Measurements from ENCODE around the gene DCANP1.

DCANP1 gene

GRCh38 chr5:135457424-135458071 is 10.4 kb upstream of the DCANP1 start:
- H3K4me1 ChIP-seq (ENCODE audit: control insufficient read depth in 1 of 2, insufficient read depth in 2 of 2, low read length in 2 of 2) = peaks cover 0 to 7% of the 10 kb centered on the region in 2 donors
- H3K27me3 ChIP-seq (ENCODE audit: control insufficient read depth in 1 of 2, insufficient read depth in 2 of 2, low read length in 2 of 2) = no peaks in the 10 kb centered on the region
- no peak overlapping the region for H3K9ac ChIP-seq (ENCODE audit: low read depth in 1 of 2, low read length in 2 of 2)
- no peak overlapping the region for H3K27ac ChIP-seq (ENCODE audit: low read depth, low read length)
- no peak overlapping the region for H3K4me3 ChIP-seq (ENCODE audit: low read depth in 1 of 2, low read length in 2 of 2)
- no peaks in the 10 kb centered on the region for H3K9me3 ChIP-seq (ENCODE audit: control insufficient read depth in 1 of 2, low read length in 2 of 2)
- no peaks in the 10 kb centered on the region for H3K36me3 ChIP-seq (ENCODE audit: control insufficient read depth in 1 of 2, insufficient read depth in 2 of 2, low read length in 2 of 2)

GRCh38 chr5:135456238-135457099 is 9.3 kb upstream of the DCANP1 start:
- Histone ChIP-seq H3K9ac (ENCODE audit: low read depth in 1 of 2, low read length in 2 of 2) (no peak overlapping the region), H3K36me3 (ENCODE audit: control insufficient read depth in 1 of 2, insufficient read depth in 2 of 2, low read length in 2 of 2) (no peaks in the 10 kb centered on the region), H3K4me3 (ENCODE audit: low read depth in 1 of 2, low read length in 2 of 2) (no peak overlapping the region), H3K27me3 (ENCODE audit: control insufficient read depth in 1 of 2, insufficient read depth in 2 of 2, low read length in 2 of 2) (no peaks in the 10 kb centered on the region), H3K4me1 (ENCODE audit: control insufficient read depth in 1 of 2, insufficient read depth in 2 of 2, low read length in 2 of 2) (peaks cover 0 to 7% of the 10 kb centered on the region in 2 donors), H3K27ac (ENCODE audit: low read depth, low read length) (no peak overlapping the region), H3K9me3 (ENCODE audit: control insufficient read depth in 1 of 2, low read length in 2 of 2) (no peaks in the 10 kb centered on the region)

DNA sequence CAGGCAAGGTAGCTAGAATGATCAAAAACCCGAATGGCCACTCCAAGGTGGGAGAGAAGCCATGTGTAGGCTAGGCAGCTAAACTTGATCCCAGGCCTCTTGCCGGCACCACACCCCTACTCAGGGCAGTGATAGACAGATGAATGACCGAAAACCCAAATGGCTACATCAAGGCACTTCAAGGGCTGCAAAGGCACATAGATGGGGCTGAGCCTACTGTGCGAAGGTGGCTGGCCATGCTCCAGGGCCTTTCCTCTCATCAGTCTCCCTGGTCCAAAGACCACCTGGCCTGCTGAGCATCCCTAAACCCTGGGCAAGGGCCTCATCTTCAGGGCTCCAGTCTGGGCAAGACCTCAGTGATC is 8.7 kb upstream of the DCANP1 start:
- Histone ChIP-seq H3K4me3 (ENCODE audit: low read depth in 1 of 2, low read length in 2 of 2) (no peak overlapping the region), H3K27me3 (ENCODE audit: control insufficient read depth in 1 of 2, insufficient read depth in 2 of 2, low read length in 2 of 2) (no peaks in the 10 kb centered on the region), H3K36me3 (ENCODE audit: control insufficient read depth in 1 of 2, insufficient read depth in 2 of 2, low read length in 2 of 2) (no peaks in the 10 kb centered on the region), H3K9me3 (ENCODE audit: control insufficient read depth in 1 of 2, low read length in 2 of 2) (no peaks in the 10 kb centered on the region), H3K9ac (ENCODE audit: low read depth in 1 of 2, low read length in 2 of 2) (no peak overlapping the region), H3K27ac (ENCODE audit: low read depth, low read length) (no peak overlapping the region), H3K4me1 (ENCODE audit: control insufficient read depth in 1 of 2, insufficient read depth in 2 of 2, low read length in 2 of 2) (peaks cover 0 to 7% of the 10 kb centered on the region in 2 donors)

DNA sequence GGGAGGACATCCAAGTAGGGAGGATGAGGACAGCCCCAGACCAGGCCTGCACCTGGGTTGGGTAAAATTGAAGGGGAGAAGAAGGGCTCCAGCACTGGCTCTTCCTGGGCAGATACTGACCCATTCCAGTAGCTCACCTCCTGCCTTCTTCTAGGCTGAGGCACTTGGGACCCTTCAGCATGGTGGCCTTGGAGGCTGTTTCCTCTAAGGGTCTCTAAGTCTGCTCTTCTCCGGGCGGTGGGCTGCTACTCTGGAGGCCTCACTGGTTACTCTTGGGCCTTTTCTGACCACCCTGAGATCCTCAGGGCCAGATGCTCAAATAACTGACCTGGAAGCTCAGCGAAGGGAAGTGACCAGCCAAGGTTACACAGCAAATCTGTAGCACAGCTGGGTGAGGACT is 7.8 kb upstream of the DCANP1 start:
- Histone ChIP-seq H3K9ac (ENCODE audit: low read depth in 1 of 2, low read length in 2 of 2) (no peak overlapping the region), H3K27me3 (ENCODE audit: control insufficient read depth in 1 of 2, insufficient read depth in 2 of 2, low read length in 2 of 2) (no peaks in the 10 kb centered on the region)

DNA sequence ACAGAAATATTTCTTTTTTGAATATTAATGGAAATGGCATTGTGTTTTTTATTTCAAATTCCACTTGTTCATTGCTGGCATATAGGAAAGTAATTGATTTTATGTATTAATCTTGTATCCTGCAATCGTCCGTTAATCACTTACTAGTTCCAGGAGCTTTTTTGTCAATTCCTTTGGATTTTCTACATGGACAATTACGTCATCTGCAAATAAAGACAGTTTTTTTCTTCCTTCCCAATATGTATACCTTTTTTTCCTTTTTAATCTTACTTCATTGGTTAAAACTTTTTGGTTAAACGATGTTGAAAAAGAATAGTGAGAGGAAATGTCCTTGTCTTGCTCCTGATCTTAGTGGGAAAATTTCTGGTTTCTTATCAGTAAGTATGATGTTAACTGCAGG is 6.5 kb upstream of the DCANP1 start:
- Histone ChIP-seq H3K9me3 (ENCODE audit: control insufficient read depth in 1 of 2, low read length in 2 of 2) (no peaks in the 10 kb centered on the region), H3K4me1 (ENCODE audit: control insufficient read depth in 1 of 2, insufficient read depth in 2 of 2, low read length in 2 of 2) (peaks cover 0 to 1% of the 10 kb centered on the region in 2 donors), H3K27ac (ENCODE audit: low read depth, low read length) (no peak overlapping the region), H3K9ac (ENCODE audit: low read depth in 1 of 2, low read length in 2 of 2) (no peak overlapping the region), H3K4me3 (ENCODE audit: low read depth in 1 of 2, low read length in 2 of 2) (no peak overlapping the region), H3K27me3 (ENCODE audit: control insufficient read depth in 1 of 2, insufficient read depth in 2 of 2, low read length in 2 of 2) (no peaks in the 10 kb centered on the region), H3K36me3 (ENCODE audit: control insufficient read depth in 1 of 2, insufficient read depth in 2 of 2, low read length in 2 of 2) (no peaks in the 10 kb centered on the region)

More for the DNA sequence above, 7.8 kb upstream of the DCANP1 start:
- no peak overlapping the region for H3K27ac ChIP-seq (ENCODE audit: low read depth, low read length)
- no peak overlapping the region for H3K4me3 ChIP-seq (ENCODE audit: low read depth in 1 of 2, low read length in 2 of 2)
- H3K4me1 ChIP-seq (ENCODE audit: control insufficient read depth in 1 of 2, insufficient read depth in 2 of 2, low read length in 2 of 2) = peaks cover 0 to 7% of the 10 kb centered on the region in 2 donors
- H3K36me3 ChIP-seq (ENCODE audit: control insufficient read depth in 1 of 2, insufficient read depth in 2 of 2, low read length in 2 of 2) = no peaks in the 10 kb centered on the region
- no peaks in the 10 kb centered on the region for H3K9me3 ChIP-seq (ENCODE audit: control insufficient read depth in 1 of 2, low read length in 2 of 2)

- Histone ChIP-seq H3K9me3 (ENCODE audit: control insufficient read depth in 1 of 2, low read length in 2 of 2) (no peaks in the 10 kb centered on the region), H3K4me3 (ENCODE audit: low read depth in 1 of 2, low read length in 2 of 2) (no peak within 1 kb of the TSS), H3K36me3 (ENCODE audit: control insufficient read depth in 1 of 2, insufficient read depth in 2 of 2, low read length in 2 of 2) (no peaks in the 10 kb centered on the region), H3K27ac (ENCODE audit: low read depth, low read length) (no peak within 1 kb of the TSS), H3K4me1 (ENCODE audit: control insufficient read depth in 1 of 2, insufficient read depth in 2 of 2, low read length in 2 of 2) (no peaks in the 10 kb centered on the region), H3K27me3 (ENCODE audit: control insufficient read depth in 1 of 2, insufficient read depth in 2 of 2, low read length in 2 of 2) (no peaks in the 10 kb centered on the region), H3K9ac (ENCODE audit: low read depth in 1 of 2, low read length in 2 of 2) (no peak within 1 kb of the TSS)
These were observed 5.3 kb upstream of the DCANP1 start, which contains the start of gene TIFAB for GRCh38 chr5:135452321-135453030. TSS of gene TIFAB (minus strand) at chr5:135452351. CDS start at chr5:135449939, 2,412 bp downstream.

DNA sequence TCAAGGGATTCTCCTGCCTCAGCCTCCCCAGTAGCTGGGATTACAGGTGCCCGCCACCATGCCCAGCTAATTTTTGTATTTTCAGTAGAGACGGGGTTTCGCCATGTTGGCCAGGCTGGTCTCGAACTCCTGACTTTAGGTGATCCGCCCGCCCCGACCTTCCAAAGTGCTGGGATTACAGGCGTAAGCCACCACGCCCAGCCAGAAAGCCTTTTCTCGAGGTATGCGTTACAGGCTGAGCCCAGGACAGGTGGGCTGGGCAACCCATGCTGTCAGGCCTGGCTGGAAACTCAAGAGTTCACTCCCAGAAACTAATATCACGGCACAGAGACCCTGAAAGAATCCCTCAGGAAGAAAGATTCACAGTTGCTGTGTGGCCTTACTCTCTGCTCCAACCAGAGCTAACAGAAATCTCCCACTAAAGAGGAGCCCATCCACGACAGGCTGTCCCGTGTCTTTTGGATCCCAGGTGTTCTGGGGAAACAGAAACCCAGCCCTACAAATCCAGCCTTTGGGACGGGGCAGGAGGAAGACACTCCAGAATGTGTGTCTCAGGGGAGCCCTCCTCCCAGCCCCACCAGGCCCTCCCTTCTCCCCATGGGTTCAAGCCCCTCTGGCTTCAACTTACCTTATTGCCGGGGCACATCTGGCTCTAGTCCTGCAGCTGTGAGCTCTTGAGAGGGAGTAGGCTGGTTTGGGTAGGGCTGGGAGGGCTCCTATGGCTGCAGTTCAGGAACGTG is 4.6 kb upstream of the DCANP1 start:
- no peak overlapping the region for H3K4me3 ChIP-seq (ENCODE audit: low read depth in 1 of 2, low read length in 2 of 2)
- no peaks in the 10 kb centered on the region for H3K36me3 ChIP-seq (ENCODE audit: control insufficient read depth in 1 of 2, insufficient read depth in 2 of 2, low read length in 2 of 2)
- H3K27ac ChIP-seq (ENCODE audit: low read depth, low read length) = no peak overlapping the region
- H3K9ac ChIP-seq (ENCODE audit: low read depth in 1 of 2, low read length in 2 of 2) = no peak overlapping the region
- no peaks in the 10 kb centered on the region for H3K4me1 ChIP-seq (ENCODE audit: control insufficient read depth in 1 of 2, insufficient read depth in 2 of 2, low read length in 2 of 2)
- H3K27me3 ChIP-seq (ENCODE audit: control insufficient read depth in 1 of 2, insufficient read depth in 2 of 2, low read length in 2 of 2) = no peaks in the 10 kb centered on the region
- no peaks in the 10 kb centered on the region for H3K9me3 ChIP-seq (ENCODE audit: control insufficient read depth in 1 of 2, low read length in 2 of 2)

GRCh38 chr5:135450952-135451351 is 3.8 kb upstream of the DCANP1 start:
- Histone ChIP-seq H3K9me3 (ENCODE audit: control insufficient read depth in 1 of 2, low read length in 2 of 2) (no peaks in the 10 kb centered on the region), H3K4me3 (ENCODE audit: low read depth in 1 of 2, low read length in 2 of 2) (no peak overlapping the region), H3K27me3 (ENCODE audit: control insufficient read depth in 1 of 2, insufficient read depth in 2 of 2, low read length in 2 of 2) (no peaks in the 10 kb centered on the region), H3K36me3 (ENCODE audit: control insufficient read depth in 1 of 2, insufficient read depth in 2 of 2, low read length in 2 of 2) (no peaks in the 10 kb centered on the region), H3K9ac (ENCODE audit: low read depth in 1 of 2, low read length in 2 of 2) (no peak overlapping the region), H3K4me1 (ENCODE audit: control insufficient read depth in 1 of 2, insufficient read depth in 2 of 2, low read length in 2 of 2) (no peaks in the 10 kb centered on the region), H3K27ac (ENCODE audit: low read depth, low read length) (no peak overlapping the region)

- no peak overlapping the region for H3K27ac ChIP-seq (ENCODE audit: low read depth, low read length)
- H3K4me3 ChIP-seq (ENCODE audit: low read depth in 1 of 2, low read length in 2 of 2) = no peak overlapping the region
- H3K9me3 ChIP-seq (ENCODE audit: control insufficient read depth in 1 of 2, low read length in 2 of 2) = no peaks in the 10 kb centered on the region
- no peaks in the 10 kb centered on the region for H3K27me3 ChIP-seq (ENCODE audit: control insufficient read depth in 1 of 2, insufficient read depth in 2 of 2, low read length in 2 of 2)
- no peaks in the 10 kb centered on the region for H3K36me3 ChIP-seq (ENCODE audit: control insufficient read depth in 1 of 2, insufficient read depth in 2 of 2, low read length in 2 of 2)
- H3K9ac ChIP-seq (ENCODE audit: low read depth in 1 of 2, low read length in 2 of 2) = no peak overlapping the region
- H3K4me1 ChIP-seq (ENCODE audit: control insufficient read depth in 1 of 2, insufficient read depth in 2 of 2, low read length in 2 of 2) = no peaks in the 10 kb centered on the region
These were observed 3.2 kb upstream of the DCANP1 start for GRCh38 chr5:135450336-135450735.

Measured in duodenal mucosa (tissue), 2 donors.